Hepatocyte (in vitro differentiated cells): Measurements from ENCODE around the gene HMGCS2. TPM values are rescaled to one million over a fixed set of nuclear protein-coding genes. Genes with fewer than 3 reads are reported as not detected.
A peak's percentile ranks its signal among the peaks of the same experiment; 100 is the strongest.

Experiments used
- DNase-seq: peaks from one replicate; pipeline ENCODE4 v3.0.0-alpha.2; 2016; ENCODE audit warnings: low spot score
- H2AFZ ChIP-seq: fragments of 200-600 bp; sonication (generic); 2 replicates; pipeline ENCODE4 v1.6.0; 2016; ENCODE audit warnings: antibody characterized with exemption, mild to moderate bottlenecking
- H3K27ac ChIP-seq: fragments of 200-600 bp; sonication (generic); 2 replicates; pipeline ENCODE4 v1.5.1; 2016; ENCODE audit warnings: mild to moderate bottlenecking
- H3K27me3 ChIP-seq: fragments of 200-600 bp; sonication (generic); 2 replicates; pipeline ENCODE4 v1.6.1; 2016
- H3K36me3 ChIP-seq: fragments of 200-600 bp; sonication (generic); replicated peaks from 2 replicates; pipeline ENCODE4 v1.5.1; 2016; ENCODE audit warnings: low read depth; ENCODE audit not compliant: insufficient read depth
- H3K4me1 ChIP-seq: fragments of 200-600 bp; sonication (generic); 2 replicates; pipeline ENCODE4 v1.5.1; 2016; ENCODE audit warnings: mild to moderate bottlenecking, moderate library complexity; ENCODE audit not compliant: insufficient read depth
- H3K4me2 ChIP-seq: fragments of 200-600 bp; sonication (generic); 2 replicates; pipeline ENCODE4 v1.6.0; 2016
- H3K4me3 ChIP-seq: fragments of 200-600 bp; sonication (generic); 2 replicates; pipeline ENCODE4 v1.5.1; 2016; ENCODE audit warnings: mild to moderate bottlenecking
- H3K79me2 ChIP-seq: fragments of 200-600 bp; sonication (generic); 2 replicates; pipeline ENCODE4 v1.6.0; 2017; ENCODE audit warnings: mild to moderate bottlenecking
- H3K9me2 ChIP-seq: fragments of 200-600 bp; sonication (generic); replicated peaks from 2 replicates; pipeline ENCODE4 v1.6.0; 2017; ENCODE audit warnings: mild to moderate bottlenecking; ENCODE audit not compliant: insufficient read depth
- H3K9me3 ChIP-seq: fragments of 200-600 bp; sonication (generic); 2 replicates; pipeline ENCODE4 v1.5.1; 2016; ENCODE audit warnings: low read depth, mild to moderate bottlenecking
- H4K20me1 ChIP-seq: fragments of 200-600 bp; sonication (generic); 2 replicates; pipeline ENCODE4 v1.6.0; 2016; ENCODE audit warnings: mild to moderate bottlenecking; ENCODE audit not compliant: insufficient read depth, poor library complexity, severe bottlenecking
- CTCF ChIP-seq: fragments of 200-600 bp; sonication (generic); IDR thresholded peaks from 2 replicates; pipeline ENCODE4 v1.5.1; 2016; ENCODE audit warnings: antibody characterized with exemption, mild to moderate bottlenecking; ENCODE audit not compliant: poor library complexity
- EZH2 ChIP-seq: fragments of 200-600 bp; sonication (generic); IDR thresholded peaks from 2 replicates; pipeline ENCODE4 v1.6.1; 2016; ENCODE audit warnings: antibody characterized with exemption, mild to moderate bottlenecking, borderline replicate concordance
- EZH2phosphoT487 ChIP-seq: fragments of 200-600 bp; sonication (generic); IDR thresholded peaks from one replicate; pipeline ENCODE4 v1.6.1; 2018; ENCODE audit warnings: antibody characterized with exemption, mild to moderate bottlenecking, low read depth, moderate library complexity; ENCODE audit not compliant: unreplicated experiment, severe bottlenecking
- WGBS: methylation state at CpG from one replicate; pipeline ENCODE4 v1.1.6; 2016; ENCODE audit warnings: low lambda C conversion rate; ENCODE audit errors: missing lambda C conversion rate; 5-methylcytosine and 5-hydroxymethylcytosine counted together
- polyA plus RNA-seq: library from polyadenylated mRNA; unstranded; fragments of >200 nt; fragmentation: Nextera tagmentation; extraction: Ambion mirVana; gene quantifications from 2 replicates; pipeline ENCODE4 v1.2.1, GENCODE V29; 2016
- total RNA-seq: library from RNA; depleted of rRNA; stranded (reverse); fragments of >200 nt; gene quantifications from 2 replicates; pipeline ENCODE4 v1.2.3, GENCODE V29; 2014

HMGCS2 gene
- total and polyA plus RNA-seq, 2 experiments from 2014 or later, result 167 to 188 TPM

- Histone ChIP-seq H3K79me2 (no peaks in the 10 kb centered on the region), H3K4me3 (no peak overlapping the region), H3K9me3 (no peaks in the 10 kb centered on the region), H3K4me2 (peak overlapping the region; percentile 64), H4K20me1 (no peaks in the 10 kb centered on the region), H3K27me3 (no peaks in the 10 kb centered on the region), H3K27ac (peak overlapping the region; percentile 86), H3K9me2 (no peaks in the 10 kb centered on the region), H2AFZ (peak overlapping the region; percentile 3), H3K4me1 (peaks cover 50% of the 10 kb centered on the region), H3K36me3 (no peaks in the 10 kb centered on the region)
- DNase-seq, result peak; percentile 64
- TF ChIP-seq CTCF (no peak), EZH2 (no peak), EZH2phosphoT487 (no peak)
- WGBS, result 5% methylated on average over 5 of the region's 5 CpGs
Measured at GRCh38 chr1:119779869-119780356, 11.2 kb upstream of the HMGCS2 start.

GRCh38 chr1:119778886-119779560 lies 10.3 kb upstream of the HMGCS2 start:
- no peaks in the 10 kb centered on the region for H3K9me2 ChIP-seq
- H3K79me2 ChIP-seq, result no peaks in the 10 kb centered on the region
- DNase-seq, result no peak
- H3K4me1 ChIP-seq, result peaks cover 47% of the 10 kb centered on the region
- 77% methylated on average over 12 of the region's 13 CpGs for WGBS
- no peaks in the 10 kb centered on the region for H3K9me3 ChIP-seq
- peak overlapping the region; percentile 3 for H2AFZ ChIP-seq
- peak overlapping the region; percentile 86 for H3K27ac ChIP-seq
- H3K4me2 ChIP-seq, result peak overlapping the region; percentile 64
- no peaks in the 10 kb centered on the region for H3K27me3 ChIP-seq
- no peaks in the 10 kb centered on the region for H4K20me1 ChIP-seq
- TF ChIP-seq EZH2phosphoT487 (no peak), EZH2 (no peak), CTCF (no peak)
- H3K36me3 ChIP-seq, result no peaks in the 10 kb centered on the region
- H3K4me3 ChIP-seq, result no peak overlapping the region

GRCh38 chr1:119778359-119778758 lies 9.7 kb upstream of the HMGCS2 start:
- Histone ChIP-seq H3K27me3 (no peaks in the 10 kb centered on the region), H3K79me2 (no peaks in the 10 kb centered on the region), H3K27ac (no peak overlapping the region), H3K9me2 (no peaks in the 10 kb centered on the region), H3K36me3 (no peaks in the 10 kb centered on the region), H3K4me1 (peaks cover 47% of the 10 kb centered on the region), H2AFZ (no peak overlapping the region), H3K9me3 (no peaks in the 10 kb centered on the region), H4K20me1 (no peaks in the 10 kb centered on the region), H3K4me2 (no peak overlapping the region), H3K4me3 (no peak overlapping the region)
- TF ChIP-seq CTCF, result no peak
- TF ChIP-seq EZH2phosphoT487, result no peak
- no peak for TF ChIP-seq EZH2
- WGBS, result 93% methylated on average over 6 of the region's 6 CpGs
- no peak for DNase-seq
